ENCODE results near the gene RELN.

Gene RELN

DNA sequence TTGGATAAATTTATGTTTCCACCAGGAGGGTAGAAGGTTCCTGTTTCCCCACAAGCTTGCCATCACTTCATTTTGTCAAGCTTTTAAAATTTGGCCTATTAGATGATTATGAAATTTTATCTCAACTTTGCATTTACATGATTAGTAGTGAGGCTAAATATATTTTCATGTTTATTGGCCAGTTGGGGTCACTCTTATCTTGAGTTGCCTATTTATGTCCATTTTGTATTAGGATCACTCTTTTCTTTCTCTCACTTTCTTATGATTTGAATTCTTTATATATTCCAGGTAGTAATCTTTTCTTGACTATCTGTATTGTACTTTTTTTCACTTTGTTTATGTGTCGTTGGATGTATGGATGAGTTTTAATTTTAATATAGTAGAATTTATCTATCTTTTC is 324.9 kb downstream of the RELN start:
- ChIA-PET CTCF (no interaction called here), POLR2A (no interaction called here)
- TF ChIP-seq, protein P1, sequence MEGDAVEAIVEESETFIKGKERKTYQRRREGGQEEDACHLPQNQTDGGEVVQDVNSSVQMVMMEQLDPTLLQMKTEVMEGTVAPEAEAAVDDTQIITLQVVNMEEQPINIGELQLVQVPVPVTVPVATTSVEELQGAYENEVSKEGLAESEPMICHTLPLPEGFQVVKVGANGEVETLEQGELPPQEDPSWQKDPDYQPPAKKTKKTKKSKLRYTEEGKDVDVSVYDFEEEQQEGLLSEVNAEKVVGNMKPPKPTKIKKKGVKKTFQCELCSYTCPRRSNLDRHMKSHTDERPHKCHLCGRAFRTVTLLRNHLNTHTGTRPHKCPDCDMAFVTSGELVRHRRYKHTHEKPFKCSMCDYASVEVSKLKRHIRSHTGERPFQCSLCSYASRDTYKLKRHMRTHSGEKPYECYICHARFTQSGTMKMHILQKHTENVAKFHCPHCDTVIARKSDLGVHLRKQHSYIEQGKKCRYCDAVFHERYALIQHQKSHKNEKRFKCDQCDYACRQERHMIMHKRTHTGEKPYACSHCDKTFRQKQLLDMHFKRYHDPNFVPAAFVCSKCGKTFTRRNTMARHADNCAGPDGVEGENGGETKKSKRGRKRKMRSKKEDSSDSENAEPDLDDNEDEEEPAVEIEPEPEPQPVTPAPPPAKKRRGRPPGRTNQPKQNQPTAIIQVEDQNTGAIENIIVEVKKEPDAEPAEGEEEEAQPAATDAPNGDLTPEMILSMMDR (IDR thresholded peaks at IDR 0.05; ENCODE audit: control extremely low read depth, extremely low read depth, low read depth, missing control alignments) = no peak
- DNase-seq (ENCODE audit: extremely low spot score) = no peak

DNA sequence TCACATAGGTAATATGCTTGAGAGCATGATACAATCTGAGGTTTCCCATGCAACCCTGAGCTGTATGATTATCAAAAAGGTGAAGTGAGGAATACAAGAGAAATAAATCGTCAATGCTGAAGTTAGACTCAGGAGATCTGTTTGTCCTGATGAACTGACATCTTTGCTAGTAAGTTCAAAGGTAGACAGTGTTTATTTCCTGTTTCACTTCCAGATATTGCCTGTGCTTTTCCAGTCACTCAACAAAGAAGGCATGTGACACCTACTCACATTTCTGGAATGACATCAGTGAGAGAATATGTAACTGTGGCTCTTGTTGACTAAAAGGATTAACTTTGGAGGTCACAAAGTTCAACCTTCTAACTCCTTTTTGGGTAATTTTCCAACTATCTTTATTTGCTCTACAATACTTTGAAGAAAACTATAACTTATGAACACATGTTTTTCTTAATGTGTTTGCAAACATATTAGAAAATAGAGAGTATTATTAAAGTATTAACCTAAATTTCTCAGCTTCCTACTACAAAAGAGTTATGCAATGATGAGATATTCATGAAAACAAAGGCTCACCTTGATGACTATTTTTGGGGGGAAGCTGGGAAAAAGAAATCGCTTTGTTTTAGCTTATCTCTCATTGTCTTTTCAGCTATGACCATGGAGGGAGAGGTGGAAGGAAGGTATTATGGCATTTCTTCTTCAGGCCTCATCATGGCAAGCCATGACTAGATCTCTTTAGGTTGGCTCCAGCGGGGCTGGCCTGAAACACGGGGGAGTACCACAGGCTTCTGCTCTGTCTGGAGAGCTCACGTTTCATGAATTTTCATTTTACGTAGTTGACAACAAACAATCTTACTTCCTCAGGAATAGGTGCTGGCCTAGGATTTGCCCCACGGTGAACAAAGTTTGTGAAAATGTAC is 328.7 kb downstream of the RELN start:
- POLR2A ChIA-PET = no interaction called here
- TF ChIP-seq, protein P1 (IDR thresholded peaks at IDR 0.05; ENCODE audit: control extremely low read depth, extremely low read depth, low read depth, missing control alignments) = no peak
- DNase-seq (ENCODE audit: extremely low spot score) = no peak
- CTCF ChIA-PET = no interaction called here

DNA sequence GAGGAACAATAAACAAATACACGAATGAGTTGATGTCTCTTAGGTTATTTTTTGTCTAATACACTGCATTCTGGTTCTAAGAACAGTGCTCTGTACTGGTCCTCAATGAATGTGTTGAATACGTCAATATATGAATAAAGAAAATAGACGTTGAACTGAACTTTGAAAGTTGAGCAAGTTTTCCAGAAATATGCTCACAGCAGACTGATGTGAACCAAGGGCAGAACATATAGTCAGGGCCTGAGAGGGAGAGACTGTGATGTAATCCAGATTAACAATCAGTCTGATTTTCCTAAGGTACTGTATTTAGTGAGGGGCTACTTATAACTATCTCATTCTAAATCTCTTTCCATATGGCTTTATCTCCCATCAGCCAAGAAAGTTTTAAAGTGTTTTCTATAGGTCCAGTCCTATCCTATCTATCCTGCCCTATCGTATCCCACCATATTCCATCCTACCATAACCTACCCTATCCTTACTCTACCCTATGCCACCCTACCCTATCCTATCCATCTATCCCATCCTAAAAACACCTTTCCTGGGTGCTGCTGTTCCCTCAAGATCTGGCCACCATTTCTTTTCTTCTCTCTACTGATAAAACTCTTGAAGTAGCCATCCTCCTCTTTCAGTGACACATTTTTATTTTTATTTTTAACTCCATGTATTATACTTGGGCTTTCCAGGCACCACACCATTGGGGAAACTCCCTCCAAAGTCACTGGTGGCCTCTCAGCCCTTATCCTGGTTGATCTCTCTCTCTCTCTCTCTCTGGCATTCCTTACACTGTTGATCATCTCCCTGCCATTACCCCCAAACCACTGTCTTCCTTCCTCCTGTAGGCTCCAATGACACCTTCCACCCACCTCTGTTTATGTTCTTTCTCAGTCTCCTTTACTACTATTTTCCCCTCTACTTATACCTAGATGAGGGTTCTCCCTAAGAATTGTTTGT is 331.1 kb downstream of the RELN start:
- TF ChIP-seq, protein P1 (IDR thresholded peaks at IDR 0.05; ENCODE audit: control extremely low read depth, extremely low read depth, low read depth, missing control alignments) = no peak
- CTCF ChIA-PET = no interaction called here
- POLR2A ChIA-PET = no interaction called here
- DNase-seq (ENCODE audit: extremely low spot score) = no peak

DNA sequence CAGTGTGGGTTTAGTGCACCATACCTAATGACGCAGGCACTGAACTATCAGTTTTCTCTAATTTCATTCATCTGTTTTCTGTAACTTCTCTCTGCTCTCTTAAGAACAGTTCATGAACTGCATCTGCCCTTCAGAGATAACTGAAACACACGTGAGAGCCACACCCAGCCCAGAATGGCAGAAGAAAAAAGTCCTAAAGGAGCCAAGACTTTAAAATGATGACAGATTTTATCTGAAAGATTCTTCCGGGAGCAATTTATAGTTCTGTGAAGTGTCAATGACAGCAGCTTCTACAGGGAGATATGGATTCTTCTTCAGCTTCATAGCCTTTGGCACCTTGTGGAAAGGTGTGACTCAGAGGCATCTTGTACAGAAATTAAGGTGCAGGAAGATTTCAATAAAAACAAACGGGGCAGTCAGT is 332.0 kb downstream of the RELN start:
- ChIA-PET POLR2A (no interaction called here), CTCF (no interaction called here)

DNA sequence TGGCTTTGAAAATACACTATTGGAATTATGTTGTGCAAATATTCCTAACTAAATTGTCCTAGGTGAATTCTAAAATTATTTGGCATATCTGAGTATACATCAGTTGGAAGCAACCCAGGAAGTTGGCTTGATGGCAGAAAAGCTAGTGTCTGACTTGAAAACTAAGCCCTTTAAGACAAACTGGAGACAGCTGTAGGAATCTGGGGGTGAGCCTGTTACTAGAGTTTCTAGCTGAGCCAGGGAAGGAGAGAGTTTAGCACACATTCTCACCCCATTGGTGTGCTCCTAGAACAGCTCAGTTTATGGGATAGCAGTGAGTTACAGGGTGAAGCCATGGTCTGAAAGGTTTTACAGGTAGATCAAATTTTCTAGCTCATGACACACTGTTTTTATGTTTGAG is 333.2 kb downstream of the RELN start:
- ChIA-PET CTCF (no interaction called here), POLR2A (no interaction called here)
- TF ChIP-seq, protein P1 (IDR thresholded peaks at IDR 0.05; ENCODE audit: control extremely low read depth, extremely low read depth, low read depth, missing control alignments) = no peak
- no peak for DNase-seq (ENCODE audit: extremely low spot score)

More for the DNA sequence above, 332.0 kb downstream of the RELN start:
- DNase-seq (ENCODE audit: extremely low spot score) = no peak
- TF ChIP-seq, protein P1 (IDR thresholded peaks at IDR 0.05; ENCODE audit: control extremely low read depth, extremely low read depth, low read depth, missing control alignments) = no peak

DNA sequence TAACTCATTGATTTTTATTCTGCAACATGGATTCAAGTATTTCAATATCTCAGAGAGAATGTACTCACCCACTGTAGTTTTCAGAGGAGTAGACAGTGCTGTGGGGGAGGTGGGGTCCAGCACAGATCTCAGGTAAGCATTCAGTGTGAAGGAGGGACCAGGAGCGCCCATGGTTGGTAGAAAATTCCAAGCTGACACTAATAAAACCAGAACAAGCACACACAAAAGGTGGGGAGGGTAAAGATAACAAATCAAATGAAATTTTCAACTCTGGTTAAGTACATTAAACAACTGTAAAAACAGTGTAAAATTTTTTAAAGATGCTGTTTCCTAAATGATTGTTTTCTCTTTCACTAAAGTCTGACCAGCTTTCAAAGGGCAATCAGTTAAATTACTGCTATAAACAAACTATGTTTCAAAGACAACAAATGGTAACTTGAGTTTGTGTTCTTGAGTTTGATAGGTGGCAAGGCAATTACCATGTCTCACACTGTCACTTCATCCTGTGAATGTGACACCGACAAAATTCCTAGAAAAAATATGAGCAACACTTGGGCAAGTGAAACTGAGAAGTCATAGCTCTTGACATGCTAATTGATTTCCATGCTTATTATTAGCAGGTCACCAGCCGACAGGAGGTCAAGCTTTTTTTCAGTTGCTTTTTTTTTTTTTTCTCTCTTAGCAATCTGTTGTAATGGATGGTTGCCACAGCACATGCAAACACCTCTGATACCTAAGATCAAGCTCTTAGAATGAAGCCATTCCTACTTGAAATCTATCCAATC is 337.7 kb downstream of the RELN start:
- DNase-seq (ENCODE audit: extremely low spot score) = no peak
- TF ChIP-seq, protein P1 (IDR thresholded peaks at IDR 0.05; ENCODE audit: control extremely low read depth, extremely low read depth, low read depth, missing control alignments) = no peak
- CTCF ChIA-PET = no interaction called here
- POLR2A ChIA-PET = no interaction called here
